HG03342 (cell line): ENCODE measurements around the gene LTBP2.

Experiments used
- ATAC-seq: cut with Tn5 transposase; IDR thresholded peaks from one replicate; pipeline ENCODE4 v1.9.1; 2021; ENCODE audit warnings: mild to moderate bottlenecking, moderate library complexity; ENCODE audit not compliant: unreplicated experiment

LTBP2 gene

DNA sequence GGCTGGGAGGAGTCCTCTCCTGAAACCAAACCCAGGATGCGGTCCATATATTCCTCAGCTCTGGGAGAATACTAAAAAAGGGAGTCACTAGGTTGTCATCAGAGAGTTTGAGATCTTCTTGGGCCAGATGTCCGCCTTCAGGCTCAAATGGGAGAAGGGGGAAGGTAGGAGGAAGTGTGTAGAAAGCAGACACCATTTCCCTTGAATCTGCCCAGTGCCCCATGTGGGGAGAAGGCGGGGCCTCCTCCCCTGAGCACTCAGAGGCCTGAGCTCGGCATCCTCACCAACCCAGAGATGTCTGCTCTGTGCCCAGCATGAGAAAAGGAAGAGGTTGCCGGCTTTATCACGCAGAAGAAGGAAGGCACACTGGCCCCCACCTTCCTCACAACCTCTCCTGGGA is 37.3 kb downstream of the LTBP2 start:
- ATAC-seq, result no peak

DNA sequence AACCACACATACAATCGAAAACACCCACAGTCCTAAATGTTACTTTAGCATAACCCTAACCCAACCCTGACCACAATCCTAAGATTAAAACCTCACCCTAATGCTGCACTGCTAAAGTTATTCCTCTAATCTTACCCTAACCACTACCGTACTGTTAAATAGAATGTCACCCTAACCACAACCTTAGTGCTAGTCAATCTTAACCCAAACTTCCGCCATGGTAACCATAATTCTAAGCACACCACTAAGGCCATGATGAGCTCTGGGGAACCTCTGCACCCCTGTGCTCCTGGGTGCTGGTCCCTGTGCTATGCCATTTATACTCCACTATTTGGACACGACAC is 38.0 kb downstream of the LTBP2 start:
- no peak for ATAC-seq

DNA sequence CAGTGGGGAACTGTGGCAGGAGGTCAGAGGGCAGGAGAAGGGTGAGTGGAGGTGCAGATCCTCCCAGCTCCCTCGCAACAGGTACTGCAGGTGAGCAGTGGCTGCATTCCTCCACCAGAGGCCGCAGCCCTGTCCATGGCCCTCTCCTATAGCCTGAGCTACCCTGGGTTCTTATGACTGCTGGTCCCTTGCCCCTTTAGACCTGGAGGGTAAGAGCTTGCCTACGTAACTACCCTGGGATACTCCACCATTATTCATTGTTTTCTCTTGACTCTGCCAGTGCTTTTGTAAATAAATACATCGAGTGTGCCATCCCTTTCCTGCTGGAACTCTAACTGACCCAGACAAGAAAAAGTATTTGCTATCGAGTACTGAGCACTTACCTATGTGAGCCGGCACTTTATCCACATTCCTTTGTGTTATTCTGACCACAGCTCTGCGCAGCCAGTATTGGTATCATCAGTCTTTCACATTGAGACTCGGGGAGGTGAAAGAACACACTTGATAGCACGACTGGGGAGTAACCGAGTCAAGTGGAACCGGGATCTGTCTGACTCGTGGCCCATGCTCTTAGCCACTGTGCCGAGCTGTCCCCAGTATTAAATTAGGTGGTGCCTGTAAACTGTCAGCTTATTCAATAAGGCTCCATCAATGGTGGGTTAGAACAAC is 38.5 kb downstream of the LTBP2 start:
- no peak for ATAC-seq

- ATAC-seq, result no peak
These were observed 39.2 kb downstream of the LTBP2 start for GRCh38 chr14:74572726-74573301.

DNA sequence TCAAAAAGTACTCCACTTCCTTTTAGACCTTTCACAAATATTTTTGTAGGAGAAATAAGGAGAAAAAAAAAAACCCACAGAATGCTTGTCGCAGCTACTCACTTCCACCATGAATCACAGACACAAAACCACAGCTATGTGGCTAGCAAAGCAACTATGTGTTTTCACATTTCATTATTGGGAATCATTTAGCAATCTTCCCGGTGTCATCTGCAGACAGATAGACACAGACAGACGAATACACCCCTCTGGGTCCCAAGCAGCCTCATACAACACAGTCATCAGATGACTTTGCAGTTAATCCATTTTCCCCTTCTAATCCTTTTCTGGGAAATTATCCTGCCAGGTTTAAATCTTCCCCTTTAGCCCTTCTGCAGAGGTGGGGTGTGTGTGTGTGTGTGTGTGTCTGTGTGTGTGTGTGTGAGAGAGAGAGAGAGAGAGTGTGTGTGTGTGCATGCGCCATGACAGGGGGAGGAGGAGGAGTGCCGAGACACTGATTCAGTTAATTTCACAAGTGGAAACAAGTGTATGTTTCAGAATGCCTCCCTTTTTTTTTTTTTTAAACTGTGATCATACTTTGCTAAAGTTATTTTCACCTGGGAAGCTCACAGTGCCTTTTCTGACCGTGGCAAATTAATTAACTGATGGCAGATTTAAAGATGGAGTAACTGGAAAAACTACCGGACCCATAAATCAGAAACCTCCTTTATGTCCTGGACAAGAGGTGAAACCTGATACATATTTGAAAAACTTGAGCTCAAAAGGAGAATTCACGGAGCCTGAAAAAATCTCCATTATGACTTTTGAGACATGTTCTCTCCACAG is 39.9 kb downstream of the LTBP2 start:
- no peak for ATAC-seq

- ATAC-seq, result no peak
These were observed 40.6 kb downstream of the LTBP2 start for GRCh38 chr14:74571441-74571841.

DNA sequence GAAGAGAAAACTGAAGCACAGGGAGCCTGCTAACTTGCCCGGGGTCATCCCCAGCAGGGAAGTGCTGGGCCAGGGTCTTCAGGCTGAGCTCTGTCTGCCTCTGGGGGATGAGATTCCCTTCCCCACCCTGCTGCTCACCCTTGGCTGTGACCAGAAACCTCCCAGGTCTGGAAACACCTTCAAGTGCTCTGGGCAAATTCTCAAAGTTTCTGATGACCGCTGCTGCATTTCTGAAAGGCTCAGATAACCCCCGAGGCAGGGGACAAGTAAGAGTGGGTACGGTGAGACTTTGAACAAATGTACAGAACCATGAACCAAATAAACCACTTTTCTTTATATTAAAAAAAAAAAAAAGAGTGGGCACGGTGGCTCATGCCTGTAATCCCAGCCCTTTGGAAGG is 41.3 kb downstream of the LTBP2 start:
- ATAC-seq, result no peak

DNA sequence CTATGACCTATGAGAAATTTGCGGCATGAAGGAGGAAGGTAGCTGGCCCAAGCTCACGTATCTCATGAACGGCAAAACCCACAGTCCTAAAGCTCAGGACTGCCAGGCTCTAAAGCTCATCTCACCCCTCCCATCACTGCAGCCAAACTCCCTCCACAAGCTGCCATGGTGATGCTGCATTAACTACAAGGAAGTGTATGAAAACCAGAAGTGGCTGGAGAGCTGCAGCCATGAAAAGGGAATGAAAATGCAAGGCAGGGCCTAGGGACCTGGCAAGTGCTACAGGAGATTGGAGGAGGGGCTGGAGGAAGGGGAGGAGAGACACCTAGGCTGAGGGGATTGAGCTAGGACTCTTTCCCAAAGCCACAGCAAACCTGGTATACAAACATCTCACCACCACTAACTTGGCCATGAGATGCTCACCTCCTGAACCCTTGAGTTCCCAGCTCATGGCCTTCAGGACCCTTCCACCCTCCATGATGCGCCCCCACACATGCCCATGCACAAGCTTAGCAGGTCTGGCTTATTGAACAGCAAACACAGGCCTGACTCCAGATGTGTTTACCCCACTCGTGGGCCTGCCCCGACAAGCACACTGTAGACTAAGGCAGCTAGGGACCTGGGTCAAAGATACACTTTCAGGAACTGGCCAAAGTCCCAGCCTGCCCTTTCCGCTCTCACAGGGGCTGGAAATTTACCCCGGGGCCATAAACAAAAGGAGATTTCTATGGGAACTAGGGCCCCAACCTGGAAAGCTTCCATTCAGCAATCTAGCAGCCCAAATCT is 42.0 kb downstream of the LTBP2 start:
- no peak for ATAC-seq

DNA sequence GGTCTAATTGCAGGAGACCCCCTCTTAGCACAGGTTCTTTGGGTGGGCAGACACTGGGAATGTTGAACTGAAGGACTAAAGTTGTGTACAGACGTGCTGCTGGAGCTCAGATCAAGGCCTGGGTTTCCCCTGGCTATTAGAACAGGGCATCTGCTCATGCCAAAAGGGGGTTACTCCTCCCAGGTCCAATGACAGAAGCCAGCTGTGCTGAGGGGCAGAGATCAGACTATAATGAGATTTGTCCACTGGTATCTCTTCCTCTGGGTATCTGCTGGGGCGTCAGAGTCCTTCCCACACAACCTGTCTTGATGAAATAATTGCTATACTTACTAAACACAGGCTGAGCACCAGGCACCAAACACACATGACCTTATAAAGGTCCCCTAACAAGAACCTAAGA is 42.6 kb downstream of the LTBP2 start:
- no peak for ATAC-seq

GRCh38 chr14:74568911-74569310 is 43.1 kb downstream of the LTBP2 start:
- no peak for ATAC-seq

- no peak for ATAC-seq
These were observed 43.7 kb downstream of the LTBP2 start for GRCh38 chr14:74568380-74568649.

- ATAC-seq, result no peak
These were observed 44.2 kb downstream of the LTBP2 start for GRCh38 chr14:74567646-74568379.

- ATAC-seq, result no peak
These were observed 44.8 kb downstream of the LTBP2 start for GRCh38 chr14:74567219-74567618.

DNA sequence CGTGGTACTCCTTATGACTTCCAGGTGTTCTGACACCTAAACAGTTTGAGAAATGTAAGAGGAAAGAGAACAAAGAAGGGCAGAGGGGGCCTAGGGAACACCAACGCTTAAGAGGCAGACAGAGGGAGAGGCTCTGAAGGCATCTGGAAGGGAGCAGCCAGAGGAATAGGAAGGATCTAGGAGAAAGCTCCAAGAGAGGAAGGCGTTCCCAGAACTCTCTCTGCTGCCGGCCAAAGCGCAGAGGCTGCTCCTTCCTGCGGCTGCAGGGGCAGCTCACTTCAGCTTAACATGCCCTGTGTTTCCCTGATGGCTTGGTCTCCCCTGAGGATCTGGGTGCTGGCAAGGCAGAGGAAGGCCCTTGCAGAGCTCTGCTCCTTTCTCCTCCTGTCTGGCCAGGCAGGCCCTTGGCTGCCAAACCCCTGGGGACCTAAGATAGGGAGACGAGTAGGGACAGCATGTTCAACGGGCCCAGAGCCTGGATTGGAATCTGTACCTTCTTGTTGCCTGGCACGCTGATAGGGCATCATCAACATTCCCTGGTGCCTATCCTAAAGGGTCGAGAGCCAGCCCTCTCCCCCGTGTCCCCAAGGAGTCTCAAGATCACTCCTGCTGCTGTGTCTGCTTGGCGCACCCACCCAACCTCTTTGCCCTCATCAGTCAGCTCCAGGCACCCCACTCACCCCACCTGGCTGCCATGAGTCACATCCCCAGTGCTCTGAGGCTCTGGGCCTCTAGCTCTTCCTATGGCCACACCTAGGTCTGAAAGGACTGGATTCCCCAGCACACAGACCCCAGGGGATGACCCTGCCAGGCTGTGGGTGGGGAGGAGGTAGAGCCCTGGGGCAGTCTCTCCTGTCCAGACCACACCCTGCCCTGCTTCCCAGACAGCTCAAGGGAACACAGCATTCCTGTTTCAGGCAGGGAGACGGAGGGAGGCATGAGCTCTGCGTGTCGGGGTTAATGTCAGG is 45.6 kb downstream of the LTBP2 start:
- ATAC-seq, result no peak

DNA sequence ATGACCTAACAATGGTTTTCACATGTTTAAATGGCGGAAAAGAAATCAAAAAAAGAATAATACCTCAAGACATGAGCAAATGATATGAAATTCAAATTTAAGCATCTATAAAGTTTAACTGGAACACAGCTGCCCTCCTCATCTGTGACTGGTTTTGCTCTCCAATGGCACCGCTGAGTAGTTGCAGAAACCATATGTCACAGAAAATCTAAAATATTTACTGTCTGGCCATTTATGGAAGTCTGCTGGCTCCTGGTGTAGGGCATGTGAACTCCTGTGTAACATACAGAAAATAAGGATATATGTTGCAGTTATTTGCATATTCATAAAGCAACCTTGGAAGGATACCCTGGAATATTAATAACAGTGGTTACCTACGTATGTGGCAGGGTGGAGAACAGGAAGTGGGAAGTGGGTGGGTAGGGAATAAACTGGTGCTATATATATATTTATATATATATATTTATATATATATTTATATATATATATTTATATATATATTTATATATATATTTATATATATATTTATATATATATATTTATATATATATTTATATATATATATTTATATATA is 48.4 kb downstream of the LTBP2 start:
- ATAC-seq, result no peak

GRCh38 chr14:74563233-74563585 is 48.8 kb downstream of the LTBP2 start:
- ATAC-seq, result no peak

- ATAC-seq, result no peak
These were observed 49.4 kb downstream of the LTBP2 start for GRCh38 chr14:74562515-74563232.

DNA sequence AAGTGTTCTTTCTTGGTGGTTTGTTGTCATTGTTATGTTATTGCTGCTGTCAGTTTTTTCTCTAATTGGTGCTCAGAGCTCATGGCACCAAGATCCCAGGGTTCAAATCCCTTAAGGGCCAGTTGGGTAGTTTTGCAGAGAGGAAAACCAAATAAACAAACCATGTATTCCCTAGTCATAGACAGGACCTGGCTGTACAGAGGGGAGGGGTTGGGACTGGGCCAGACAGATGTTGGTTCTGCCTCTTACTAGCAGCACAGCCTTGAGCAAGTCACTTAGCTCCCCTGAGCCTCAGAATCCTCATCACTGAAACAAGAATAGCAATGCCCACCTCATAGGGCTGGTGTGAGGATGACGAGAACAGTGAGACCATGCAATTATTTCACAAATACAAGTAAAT is 53.4 kb downstream of the LTBP2 start:
- ATAC-seq, result no peak

DNA sequence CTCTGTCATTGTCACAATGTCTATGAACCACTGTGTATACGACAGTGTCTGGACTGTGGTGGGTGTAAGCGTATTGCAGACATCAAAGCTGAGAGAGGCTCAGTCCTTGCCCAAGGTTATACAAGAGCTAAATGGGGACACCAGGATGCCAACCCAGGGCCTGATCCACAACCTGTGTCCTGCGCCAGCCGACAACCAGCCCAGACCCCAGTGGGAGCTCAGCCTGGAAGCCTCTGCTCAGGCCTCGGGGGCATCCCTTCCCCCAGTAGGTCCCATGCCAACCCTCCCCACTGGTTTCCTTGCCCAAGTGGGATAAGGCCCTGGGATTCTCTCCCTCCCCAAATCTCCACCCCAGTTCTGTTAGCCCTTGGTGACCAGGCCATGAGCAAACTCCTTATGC is 54.3 kb downstream of the LTBP2 start:
- no peak for ATAC-seq
